Upper lobe of right lung (tissue), 1 donor: ENCODE data around the gene TMEM131. TPM values are rescaled to one million over a fixed set of nuclear protein-coding genes. Genes with fewer than 3 reads are reported as not detected.

Source experiments
- ATAC-seq: fragments of 200-7000 bp; cut with Tn5 transposase; one replicate; pipeline ENCODE4 v1.9.1; 2020; ENCODE audit warnings: mild to moderate bottlenecking, moderate library complexity
- DNase-seq: peaks from one replicate; pipeline ENCODE4 v3.0.0-alpha.2; 2020
- H3K27ac ChIP-seq: fragments of 200-600 bp; one replicate; pipeline ENCODE4 v1.8.0; 2022
- H3K27me3 ChIP-seq: fragments of 200-600 bp; one replicate; pipeline ENCODE4 v1.8.0; 2022; ENCODE audit warnings: mild to moderate bottlenecking
- H3K36me3 ChIP-seq: fragments of 200-600 bp; one replicate; pipeline ENCODE4 v1.8.0; 2022
- H3K4me1 ChIP-seq: fragments of 200-600 bp; one replicate; pipeline ENCODE4 v1.8.0; 2022
- H3K4me3 ChIP-seq: fragments of 200-600 bp; one replicate; pipeline ENCODE4 v1.8.0; 2022; ENCODE audit warnings: mild to moderate bottlenecking
- H3K9me3 ChIP-seq: fragments of 200-600 bp; one replicate; pipeline ENCODE4 v1.8.0; 2022
- CTCF ChIP-seq: fragments of 200-600 bp; IDR thresholded peaks from one replicate; pipeline ENCODE4 v1.8.0; 2022; ENCODE audit warnings: antibody characterized with exemption
- intact Hi-C: fragments of 100-400 bp; cut with DNase I; formaldehyde crosslinking; loops from one replicate; pipeline ENCODE4 v1.11.0; 2022
- total RNA-seq: library from RNA; stranded (reverse); fragmentation: NEBNext Ultra II Directional; extraction: Animal tissue kit (Norgen Biotek cat#: 25700); gene quantifications from one replicate; pipeline ENCODE4 v1.2.1, GENCODE V29; 2021
- donor health status: DM: no; HTN: yes; CAD: no; lungs with severe emphysema.

The TMEM131 gene
- total RNA-seq, 1 donor from 2014 or later = 43.3 TPM

GRCh38 chr2:98016908-98017670 lies 21.3 kb upstream of the TMEM131 start:
- Histone ChIP-seq H3K4me3 (no peak overlapping the region), H3K36me3 (no peaks in the 10 kb centered on the region), H3K27me3 (peaks cover 3% of the 10 kb centered on the region), H3K27ac (no peak overlapping the region), H3K9me3 (no peaks in the 10 kb centered on the region), H3K4me1 (no peaks in the 10 kb centered on the region)
- no peak for TF ChIP-seq CTCF
- intact Hi-C loops = no loop called here
- DNase-seq (no peak), ATAC-seq (no peak)

GRCh38 chr2:98015671-98016070 lies 19.9 kb upstream of the TMEM131 start:
- peaks cover 3% of the 10 kb centered on the region for H3K27me3 ChIP-seq
- no peaks in the 10 kb centered on the region for H3K9me3 ChIP-seq
- H3K4me3 ChIP-seq = no peak overlapping the region
- ATAC-seq (no peak), DNase-seq (no peak)
- H3K4me1 ChIP-seq = no peaks in the 10 kb centered on the region
- intact Hi-C loops = no loop called here
- H3K36me3 ChIP-seq = no peaks in the 10 kb centered on the region
- no peak for TF ChIP-seq CTCF
- no peak overlapping the region for H3K27ac ChIP-seq

GRCh38 chr2:98014379-98014778 lies 18.6 kb upstream of the TMEM131 start:
- Histone ChIP-seq H3K9me3 (no peaks in the 10 kb centered on the region), H3K27me3 (peaks cover 3% of the 10 kb centered on the region), H3K27ac (no peak overlapping the region), H3K36me3 (no peaks in the 10 kb centered on the region), H3K4me1 (no peaks in the 10 kb centered on the region), H3K4me3 (no peak overlapping the region)
- intact Hi-C loops = no loop called here
- DNase-seq (no peak), ATAC-seq (no peak)
- no peak for TF ChIP-seq CTCF

- Histone ChIP-seq H3K27me3 (peaks cover 3% of the 10 kb centered on the region), H3K9me3 (no peaks in the 10 kb centered on the region), H3K36me3 (no peaks in the 10 kb centered on the region), H3K4me1 (no peaks in the 10 kb centered on the region), H3K4me3 (no peak overlapping the region), H3K27ac (no peak overlapping the region)
- TF ChIP-seq CTCF = no peak
- ATAC-seq = peak; percentile 56
- intact Hi-C loops = no loop called here
- DNase-seq = no peak
Observed at GRCh38 chr2:98013407-98014042, 17.8 kb upstream of the TMEM131 start.

GRCh38 chr2:98012561-98012991 lies 16.8 kb upstream of the TMEM131 start:
- H3K4me3 ChIP-seq = no peak overlapping the region
- H3K36me3 ChIP-seq = no peaks in the 10 kb centered on the region
- ATAC-seq (peak; percentile 73), DNase-seq (no peak)
- intact Hi-C loops = no loop called here
- H3K4me1 ChIP-seq = no peaks in the 10 kb centered on the region
- H3K27me3 ChIP-seq = peaks cover 3% of the 10 kb centered on the region
- H3K9me3 ChIP-seq = no peaks in the 10 kb centered on the region
- TF ChIP-seq CTCF = no peak
- H3K27ac ChIP-seq = no peak overlapping the region
